Neural cell (in vitro differentiated cells): ENCODE results near the gene ADAMTSL4. TPM values are rescaled to one million over a fixed set of nuclear protein-coding genes. Genes with fewer than 3 reads are reported as not detected.

Experiments
- H2AFZ ChIP-seq: fragments of 200-600, 300-800 bp; sonication (generic), shearing (Covaris generic); 2 replicates; pipeline ENCODE4 v1.6.0; 2014; ENCODE audit warnings: low read depth, mild to moderate bottlenecking, antibody characterized with exemption, low read length, moderate library complexity
- H3F3A ChIP-seq: fragments of 200-600 bp; shearing (Covaris generic); 2 replicates; pipeline ENCODE4 v1.6.1; 2016; ENCODE audit warnings: mild to moderate bottlenecking, moderate library complexity, mixed read lengths, antibody characterized with exemption, low read length; ENCODE audit not compliant: insufficient read depth, poor library complexity, severe bottlenecking
- H3K27ac ChIP-seq: fragments of 200-600, 300-800 bp; sonication (generic), shearing (Covaris generic); 2 replicates; pipeline ENCODE4 v1.5.1; 2014; ENCODE audit warnings: mild to moderate bottlenecking, low read length, moderate library complexity
- H3K27me3 ChIP-seq: fragments of 300-800, 200-600 bp; sonication (generic), shearing (Covaris generic); 2 replicates; pipeline ENCODE4 v1.6.0; 2014; ENCODE audit warnings: mild to moderate bottlenecking, low read depth, low read length, moderate library complexity; ENCODE audit not compliant: insufficient read depth
- H3K36me3 ChIP-seq: fragments of 300-800, 200-600 bp; sonication (generic), shearing (Covaris generic); 2 replicates; pipeline ENCODE4 v1.5.1; 2014; ENCODE audit warnings: mild to moderate bottlenecking, antibody characterized with exemption, low read length, moderate library complexity; ENCODE audit not compliant: insufficient read depth
- H3K4me2 ChIP-seq: fragments of 300-800, 200-600 bp; sonication (generic), shearing (Covaris generic); 2 replicates; pipeline ENCODE4 v1.6.0; 2014; ENCODE audit warnings: mild to moderate bottlenecking, low read length
- H3K4me3 ChIP-seq: fragments of 300-800, 200-600 bp; sonication (generic), shearing (Covaris generic); 2 replicates; pipeline ENCODE4 v1.5.1; 2014; ENCODE audit warnings: mild to moderate bottlenecking, low read length, moderate library complexity
- H3K79me2 ChIP-seq: fragments of 200-600 bp; shearing (Covaris generic); replicated peaks from 2 replicates; pipeline ENCODE4 v1.6.0; 2014; ENCODE audit warnings: mild to moderate bottlenecking, low read length, moderate library complexity; ENCODE audit not compliant: insufficient read depth
- H3K9ac ChIP-seq: fragments of 300-800, 200-600 bp; sonication (generic), shearing (Covaris generic); 2 replicates; pipeline ENCODE4 v1.6.1; 2016; ENCODE audit warnings: mild to moderate bottlenecking, low read length, mixed read lengths
- H3K9me2 ChIP-seq: fragments of 200-600 bp; shearing (Covaris generic); 2 replicates; pipeline ENCODE4 v1.6.1; 2016; ENCODE audit warnings: mild to moderate bottlenecking, low read length, mixed read lengths; ENCODE audit not compliant: insufficient read depth
- H3K9me3 ChIP-seq: fragments of 200-600, 300-800 bp; sonication (generic), shearing (Covaris generic); 2 replicates; pipeline ENCODE4 v1.6.1; 2016; ENCODE audit warnings: mild to moderate bottlenecking, mixed run types, low read length, moderate library complexity, mixed read lengths
- H4K20me1 ChIP-seq: fragments of 200-600 bp; shearing (Covaris generic); 2 replicates; pipeline ENCODE4 v1.6.1; 2016; ENCODE audit warnings: mild to moderate bottlenecking, mixed run types; ENCODE audit not compliant: insufficient read depth
- EP300 ChIP-seq: fragments of 450-650 bp; conservative IDR thresholded peaks from 2 replicates; pipeline ENCODE4 v1.6.1; 2014; ENCODE audit warnings: antibody characterized with exemption, mild to moderate bottlenecking, moderate library complexity; ENCODE audit not compliant: poor library complexity, severe bottlenecking
- EZH2 ChIP-seq: fragments of 200-600, 300-800 bp; shearing (Covaris generic), sonication (generic); IDR thresholded peaks from 2 replicates; pipeline ENCODE4 v1.6.1; 2014; ENCODE audit warnings: antibody characterized with exemption, low read length, borderline replicate concordance, mild to moderate bottlenecking; ENCODE audit not compliant: insufficient read depth, poor library complexity, severe bottlenecking
- MXI1 ChIP-seq: fragments of 450-650 bp; conservative IDR thresholded peaks from 2 replicates; pipeline ENCODE4 v1.6.1; 2014; ENCODE audit warnings: antibody characterized with exemption, mild to moderate bottlenecking; ENCODE audit not compliant: poor library complexity, severe bottlenecking
- POLR2AphosphoS5 ChIP-seq: IDR thresholded peaks from 2 replicates; pipeline ENCODE4 v1.6.1; 2012
- RAD21 ChIP-seq: fragments of 450-650 bp; conservative IDR thresholded peaks from 2 replicates; pipeline ENCODE4 v1.6.1; 2014; ENCODE audit warnings: antibody characterized with exemption, mild to moderate bottlenecking, moderate library complexity
- SMC3 ChIP-seq: fragments of 450-650 bp; conservative IDR thresholded peaks from 2 replicates; pipeline ENCODE4 v1.6.1; 2014; ENCODE audit warnings: antibody characterized with exemption, mild to moderate bottlenecking, moderate library complexity; ENCODE audit not compliant: poor library complexity
- TAF1 ChIP-seq: IDR thresholded peaks from 2 replicates; pipeline ENCODE4 v1.6.1; 2012; ENCODE audit warnings: low read depth
- polyA plus RNA-seq: library from polyadenylated mRNA; depleted of rRNA; stranded (reverse); fragments of >200 nt; gene quantifications from 2 replicates; pipeline ENCODE4 v1.2.3, GENCODE V29; 2014
- TF ChIP-seq, protein P1 (sequence below): fragments of 450-650 bp; IDR thresholded peaks from 2 replicates; pipeline ENCODE4 v1.5.1; 2014; ENCODE audit warnings: antibody characterized with exemption, mild to moderate bottlenecking, moderate library complexity; ENCODE audit not compliant: poor library complexity, severe bottlenecking
- TF ChIP-seq, protein P2 (sequence below): IDR thresholded peaks from 2 replicates; pipeline ENCODE4 v1.6.1; 2012; ENCODE audit warnings: borderline replicate concordance

ADAMTSL4 gene
- polyA plus RNA-seq, 1 donor from 2014 or later, result not detected

DNA sequence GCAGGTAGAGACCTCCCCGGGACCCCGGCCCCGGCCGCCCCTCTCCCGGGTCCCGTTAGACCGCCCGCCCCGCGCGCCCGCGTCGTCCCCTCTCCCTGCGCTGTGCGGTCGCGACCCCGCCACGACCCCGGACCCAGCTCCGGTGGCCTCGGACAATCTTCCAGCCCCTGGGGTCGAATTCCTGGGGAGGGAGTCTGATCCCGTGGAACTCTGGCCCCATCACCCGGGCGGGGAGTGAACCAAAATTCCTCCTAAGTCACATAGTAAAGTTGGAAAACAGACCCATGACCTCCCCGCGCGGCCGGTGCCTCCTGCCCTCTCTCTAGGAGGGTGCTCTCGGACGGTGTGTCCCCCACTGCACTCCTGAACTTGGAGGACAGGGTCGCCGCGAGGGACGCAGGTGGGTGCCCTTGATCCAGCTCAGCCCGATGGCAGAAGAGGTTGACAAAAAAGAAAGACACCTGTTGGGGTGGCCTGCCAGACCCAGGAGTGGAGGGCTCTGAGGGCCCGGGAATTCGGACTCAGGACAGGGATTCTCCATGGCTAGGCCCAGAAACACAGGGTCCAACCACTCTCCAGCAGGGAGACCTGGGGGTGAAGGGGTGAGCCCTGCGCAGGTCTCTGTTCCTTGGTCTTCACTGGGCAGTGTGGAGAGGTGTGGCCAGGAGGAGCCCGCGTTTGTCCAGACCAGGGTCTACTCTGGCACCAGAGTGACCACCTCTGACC lies 451 bp downstream of the ADAMTSL4 start (continued):
- TF ChIP-seq, protein P1, sequence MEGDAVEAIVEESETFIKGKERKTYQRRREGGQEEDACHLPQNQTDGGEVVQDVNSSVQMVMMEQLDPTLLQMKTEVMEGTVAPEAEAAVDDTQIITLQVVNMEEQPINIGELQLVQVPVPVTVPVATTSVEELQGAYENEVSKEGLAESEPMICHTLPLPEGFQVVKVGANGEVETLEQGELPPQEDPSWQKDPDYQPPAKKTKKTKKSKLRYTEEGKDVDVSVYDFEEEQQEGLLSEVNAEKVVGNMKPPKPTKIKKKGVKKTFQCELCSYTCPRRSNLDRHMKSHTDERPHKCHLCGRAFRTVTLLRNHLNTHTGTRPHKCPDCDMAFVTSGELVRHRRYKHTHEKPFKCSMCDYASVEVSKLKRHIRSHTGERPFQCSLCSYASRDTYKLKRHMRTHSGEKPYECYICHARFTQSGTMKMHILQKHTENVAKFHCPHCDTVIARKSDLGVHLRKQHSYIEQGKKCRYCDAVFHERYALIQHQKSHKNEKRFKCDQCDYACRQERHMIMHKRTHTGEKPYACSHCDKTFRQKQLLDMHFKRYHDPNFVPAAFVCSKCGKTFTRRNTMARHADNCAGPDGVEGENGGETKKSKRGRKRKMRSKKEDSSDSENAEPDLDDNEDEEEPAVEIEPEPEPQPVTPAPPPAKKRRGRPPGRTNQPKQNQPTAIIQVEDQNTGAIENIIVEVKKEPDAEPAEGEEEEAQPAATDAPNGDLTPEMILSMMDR, result no peak
- no peak for TF ChIP-seq EP300
- no peak for TF ChIP-seq RAD21

DNA sequence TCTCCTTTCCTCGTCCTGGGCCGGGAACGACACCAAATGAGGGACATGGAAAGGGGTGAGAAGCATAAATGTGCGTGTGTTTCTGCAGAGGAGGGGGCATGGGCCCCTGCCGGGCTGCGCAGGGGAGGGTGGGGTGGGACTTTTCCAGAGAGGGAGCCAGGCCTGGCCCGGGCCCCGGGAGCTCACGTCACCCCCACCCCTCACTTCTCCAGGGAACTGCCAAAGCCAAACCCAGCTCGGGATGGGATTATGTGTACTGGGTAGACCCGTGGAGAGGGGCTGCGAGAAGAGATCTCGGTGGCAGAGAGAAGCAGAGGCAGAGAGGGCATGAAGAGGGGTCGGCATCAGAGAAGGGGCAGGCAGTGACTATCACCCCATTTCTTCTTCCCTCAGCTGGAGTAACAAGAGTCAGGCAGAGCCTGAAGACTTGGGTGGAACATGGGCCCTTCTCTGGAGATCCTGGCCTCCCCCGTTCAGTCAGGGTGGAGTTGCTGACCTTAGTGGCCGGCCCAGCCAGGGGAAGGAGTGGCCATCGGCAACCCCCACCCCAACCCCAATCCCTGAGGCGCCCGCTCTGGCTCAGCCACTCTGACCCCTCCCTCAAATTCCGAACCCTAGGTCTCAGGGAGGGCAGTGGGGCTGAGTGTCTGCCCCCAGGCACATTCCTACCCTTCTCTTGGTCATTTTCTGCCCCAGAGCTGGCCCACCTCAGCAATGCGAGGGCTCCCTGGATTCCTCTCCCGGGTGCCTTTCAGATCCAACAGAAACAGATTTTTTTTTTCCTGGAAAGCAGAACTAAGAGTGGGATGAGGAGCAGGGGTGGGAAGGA lies 1.2 kb downstream of the ADAMTSL4 start:
- Histone ChIP-seq H3K4me3 (no peak overlapping the region), H3K27me3 (peaks cover 12% of the 10 kb centered on the region), H3F3A (no peaks in the 10 kb centered on the region), H3K9ac (no peak overlapping the region), H3K27ac (no peak overlapping the region), H3K79me2 (no peaks in the 10 kb centered on the region), H3K36me3 (no peaks in the 10 kb centered on the region), H3K9me3 (no peaks in the 10 kb centered on the region), H3K9me2 (no peaks in the 10 kb centered on the region), H3K4me2 (no peak overlapping the region), H4K20me1 (no peaks in the 10 kb centered on the region), H2AFZ (no peak overlapping the region)
- no peak for TF ChIP-seq EZH2
- no peak for TF ChIP-seq SMC3
- TF ChIP-seq, protein P1, result no peak
- TF ChIP-seq, protein P2, sequence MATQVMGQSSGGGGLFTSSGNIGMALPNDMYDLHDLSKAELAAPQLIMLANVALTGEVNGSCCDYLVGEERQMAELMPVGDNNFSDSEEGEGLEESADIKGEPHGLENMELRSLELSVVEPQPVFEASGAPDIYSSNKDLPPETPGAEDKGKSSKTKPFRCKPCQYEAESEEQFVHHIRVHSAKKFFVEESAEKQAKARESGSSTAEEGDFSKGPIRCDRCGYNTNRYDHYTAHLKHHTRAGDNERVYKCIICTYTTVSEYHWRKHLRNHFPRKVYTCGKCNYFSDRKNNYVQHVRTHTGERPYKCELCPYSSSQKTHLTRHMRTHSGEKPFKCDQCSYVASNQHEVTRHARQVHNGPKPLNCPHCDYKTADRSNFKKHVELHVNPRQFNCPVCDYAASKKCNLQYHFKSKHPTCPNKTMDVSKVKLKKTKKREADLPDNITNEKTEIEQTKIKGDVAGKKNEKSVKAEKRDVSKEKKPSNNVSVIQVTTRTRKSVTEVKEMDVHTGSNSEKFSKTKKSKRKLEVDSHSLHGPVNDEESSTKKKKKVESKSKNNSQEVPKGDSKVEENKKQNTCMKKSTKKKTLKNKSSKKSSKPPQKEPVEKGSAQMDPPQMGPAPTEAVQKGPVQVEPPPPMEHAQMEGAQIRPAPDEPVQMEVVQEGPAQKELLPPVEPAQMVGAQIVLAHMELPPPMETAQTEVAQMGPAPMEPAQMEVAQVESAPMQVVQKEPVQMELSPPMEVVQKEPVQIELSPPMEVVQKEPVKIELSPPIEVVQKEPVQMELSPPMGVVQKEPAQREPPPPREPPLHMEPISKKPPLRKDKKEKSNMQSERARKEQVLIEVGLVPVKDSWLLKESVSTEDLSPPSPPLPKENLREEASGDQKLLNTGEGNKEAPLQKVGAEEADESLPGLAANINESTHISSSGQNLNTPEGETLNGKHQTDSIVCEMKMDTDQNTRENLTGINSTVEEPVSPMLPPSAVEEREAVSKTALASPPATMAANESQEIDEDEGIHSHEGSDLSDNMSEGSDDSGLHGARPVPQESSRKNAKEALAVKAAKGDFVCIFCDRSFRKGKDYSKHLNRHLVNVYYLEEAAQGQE, result no peak
- no peak for TF ChIP-seq EP300
- TF ChIP-seq POLR2AphosphoS5, result no peak
- TF ChIP-seq MXI1, result no peak
- no peak for TF ChIP-seq RAD21
- TF ChIP-seq TAF1, result no peak
